Naive thymus-derived CD4-positive, alpha-beta T cell (primary cell): Measurements from ENCODE around the gene ANKRD44. TPM values are rescaled to one million over a fixed set of nuclear protein-coding genes. Genes with fewer than 3 reads are reported as not detected.

ENCODE experiments used
- ATAC-seq: fragments of 150-1000 bp; cut with Tn5 transposase; 2 replicates; pipeline ENCODE4 v1.10.0; 2021; ENCODE audit warnings: mild to moderate bottlenecking, moderate library complexity
- CTCF ChIA-PET: fragments of 350-600 bp; sonication (Branson Sonifier 250); formaldehyde crosslinking; loops from one replicate; lab custom pipeline; 2021; ENCODE audit warnings: antibody characterized with exemption; lab: Charles Lee
- POLR2A ChIA-PET: fragments of 350-600 bp; sonication (Branson Sonifier 250); formaldehyde crosslinking; loops from one replicate; lab custom pipeline; 2021; ENCODE audit warnings: antibody characterized with exemption, inconsistent platforms; lab: Charles Lee
- DNase-seq, 9 donors: peaks; one replicate each; pipeline versions ENCODE4 v3.0.0 to v3.0.0-alpha.2; 2020 to 2022; ENCODE audit warnings: mixed read lengths in 1 of 9
- H3K27ac ChIP-seq: one replicate; pipeline ENCODE4 v1.7.0; 2013; ENCODE audit warnings: mild to moderate bottlenecking, low read depth, low read length, moderate library complexity
- H3K27me3 ChIP-seq, 2 donors: one replicate each; pipeline ENCODE4 v1.7.0; 2013; ENCODE audit warnings: low read length in 2 of 2, mild to moderate bottlenecking in 2 of 2, moderate library complexity in 2 of 2; ENCODE audit not compliant: control insufficient read depth in 2 of 2, insufficient read depth in 2 of 2
- H3K36me3 ChIP-seq, 3 experiments: 1 replicate in 2 of 3; 2 replicates in 1 of 3; pipeline ENCODE4 v1.7.0; 2013; ENCODE audit warnings: low read length in 3 of 3, mild to moderate bottlenecking in 3 of 3, moderate library complexity in 1 of 3; ENCODE audit not compliant: insufficient read depth in 3 of 3, control insufficient read depth in 2 of 3
- H3K4me1 ChIP-seq, 2 donors: one replicate each; pipeline ENCODE4 v1.7.0; 2013; ENCODE audit warnings: low read length in 2 of 2, mild to moderate bottlenecking in 2 of 2, moderate library complexity in 1 of 2; ENCODE audit not compliant: control insufficient read depth in 2 of 2, insufficient read depth in 2 of 2
- H3K4me3 ChIP-seq: 2 replicates; pipeline ENCODE4 v1.7.0; 2013; ENCODE audit warnings: mild to moderate bottlenecking, low read length
- H3K9me3 ChIP-seq, 3 experiments: 1 replicate in 2 of 3; 2 replicates in 1 of 3; pipeline ENCODE4 v1.7.0; 2013; ENCODE audit warnings: low read length in 3 of 3; ENCODE audit not compliant: control insufficient read depth in 2 of 3
- H3K27ac Mint-ChIP-seq, 9 donors: one replicate each; pipeline ENCODE4 v1.8.0; 2020 to 2022; ENCODE audit warnings: mixed read lengths in 9 of 9, mild to moderate bottlenecking in 8 of 9, moderate library complexity in 5 of 9, inconsistent platforms in 2 of 9
- H3K27me3 Mint-ChIP-seq, 5 donors: one replicate each; pipeline ENCODE4 v1.8.0; 2021 to 2022; ENCODE audit warnings: mixed read lengths in 5 of 5, mild to moderate bottlenecking in 1 of 5
- H3K36me3 Mint-ChIP-seq, 5 donors: one replicate each; pipeline ENCODE4 v1.8.0; 2020 to 2022; ENCODE audit warnings: mixed read lengths in 5 of 5, mild to moderate bottlenecking in 3 of 5, inconsistent platforms in 1 of 5
- H3K4me1 Mint-ChIP-seq, 7 donors: one replicate each; pipeline ENCODE4 v1.8.0; 2020 to 2022; ENCODE audit warnings: mixed read lengths in 7 of 7, mild to moderate bottlenecking in 3 of 7, inconsistent platforms in 1 of 7
- H3K4me3 Mint-ChIP-seq, 10 donors: one replicate each; pipeline ENCODE4 v1.8.0; 2020 to 2022; ENCODE audit warnings: mild to moderate bottlenecking in 10 of 10, mixed read lengths in 10 of 10, moderate library complexity in 6 of 10, inconsistent platforms in 2 of 10
- H3K9me3 Mint-ChIP-seq, 11 donors: one replicate each; pipeline ENCODE4 v1.8.0; 2020 to 2022; ENCODE audit warnings: mixed read lengths in 11 of 11, mild to moderate bottlenecking in 4 of 11, inconsistent platforms in 1 of 11, moderate library complexity in 1 of 11
- intact Hi-C, 2 donors: fragments of 100-400 bp; cut with micrococcal nuclease; formaldehyde crosslinking; loops; one replicate each; pipeline ENCODE4 v1.15.1; 2023
- polyA plus RNA-seq, 2 donors: library from polyadenylated mRNA; unstranded; fragments of 300-500 nt; fragmentation: Illumina TruSeq; gene quantifications; one replicate each; pipeline ENCODE4 v1.2.3, GENCODE V29; 2021
- total RNA-seq, 6 experiments: library from RNA in 5 of 6; stranded (reverse) in 5 of 6; gene quantifications; 1 replicate in 5 of 6; 2 replicates in 1 of 6; pipeline ENCODE4 v1.2.3 and lab custom pipeline; 2021 to 2026

ANKRD44 gene
- total and polyA plus RNA-seq, 7 experiments from 2014 or later, result 88.6 to 296 (median 235) TPM

- no peak overlapping the region for H3K27ac ChIP-seq
- intact Hi-C loops, result no loop called here
- Mint-ChIP-seq H3K36me3 (peaks cover 31 to 86% (median 77%) of the 10 kb centered on the region in 5 donors), H3K27me3 (no peaks in the 10 kb centered on the region), H3K4me1 (peaks cover 12 to 77% (median 57%) of the 10 kb centered on the region in 7 donors), H3K27ac (no peak overlapping the region), H3K4me3 (no peak overlapping the region), H3K9me3 (peaks cover 0 to 7% (median 0%) of the 10 kb centered on the region in 11 donors)
- CTCF ChIA-PET, result interaction anchor here (1.0 kb wide), 2 partner anchors 39 to 236 kb away, joined by 3 read pairs; no protein-coding TSS in a partner anchor
- DNase-seq (no peak), ATAC-seq (no peak)
- H3K4me1 ChIP-seq, result peaks cover 0 to 6% of the 10 kb centered on the region in 2 donors
- no peak overlapping the region for H3K4me3 ChIP-seq
- H3K9me3 ChIP-seq, result no peaks in the 10 kb centered on the region
- H3K27me3 ChIP-seq, result no peaks in the 10 kb centered on the region
- POLR2A ChIA-PET, result no interaction called here
- H3K36me3 ChIP-seq, result peaks cover 16 to 70% (median 18%) of the 10 kb centered on the region in 3 experiments
These were observed 235.3 kb downstream of the ANKRD44 start for GRCh38 chr2:197075281-197075680.

DNA sequence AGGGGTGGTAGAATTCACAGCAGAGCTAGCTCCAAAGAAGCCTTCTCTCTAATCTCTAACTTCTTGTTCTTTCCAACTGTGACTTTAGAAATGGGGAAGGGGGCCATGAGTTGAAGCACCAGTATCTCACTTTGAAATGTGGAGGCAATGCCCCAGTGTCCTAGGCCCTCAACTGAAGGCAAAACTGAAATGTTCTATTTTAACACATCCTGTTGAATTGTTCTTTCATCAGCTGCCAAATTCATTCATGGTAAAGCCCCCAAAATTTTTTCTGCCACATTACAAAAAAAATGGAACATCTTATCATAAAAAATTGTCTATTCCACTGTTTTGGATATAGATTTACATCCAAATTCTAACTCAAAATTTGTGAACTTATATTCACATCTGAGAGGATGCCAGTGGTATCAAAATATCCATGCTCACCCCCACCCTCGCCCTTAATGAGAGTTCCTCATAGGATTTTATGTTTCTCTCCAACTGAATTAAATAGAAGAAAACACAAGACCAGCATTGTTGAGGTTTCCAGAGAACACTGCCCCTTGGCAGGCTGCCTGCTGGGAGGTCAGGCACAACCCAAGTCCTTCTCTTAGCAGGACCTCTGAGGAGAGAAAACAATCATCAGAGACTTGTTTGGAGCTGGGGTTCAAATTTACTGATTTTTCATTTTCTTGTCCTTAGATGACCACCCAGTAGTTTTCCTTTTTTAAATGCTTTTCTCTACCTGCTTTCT, 236.7 kb downstream of the ANKRD44 start:
- no peak overlapping the region for H3K27ac ChIP-seq
- Mint-ChIP-seq H3K4me3 (peak overlapping the region in 3 of 10 donors; percentile 13 to 33 (median 23)), H3K9me3 (peaks cover 0 to 15% (median 2%) of the 10 kb centered on the region in 11 donors), H3K27me3 (no peaks in the 10 kb centered on the region), H3K27ac (peak overlapping the region; percentile 30 to 87 (median 77)), H3K36me3 (peaks cover 29 to 89% (median 81%) of the 10 kb centered on the region in 5 donors), H3K4me1 (peaks cover 12 to 79% (median 68%) of the 10 kb centered on the region in 7 donors)
- H3K36me3 ChIP-seq, result peaks cover 14 to 56% (median 18%) of the 10 kb centered on the region in 3 experiments
- ChIA-PET POLR2A (no interaction called here), CTCF (interaction anchor here (0.6 kb wide), 1 partner anchor 287 kb away, joined by 3 read pairs; no protein-coding TSS in a partner anchor)
- peak in 2 of 9 donors; percentile 9 to 21 for DNase-seq
- peaks cover 0 to 6% of the 10 kb centered on the region in 2 donors for H3K4me1 ChIP-seq
- H3K4me3 ChIP-seq, result no peak overlapping the region
- no peak for ATAC-seq
- H3K9me3 ChIP-seq, result no peaks in the 10 kb centered on the region
- H3K27me3 ChIP-seq, result no peaks in the 10 kb centered on the region
- intact Hi-C loops, result no loop called here

GRCh38 chr2:197073270-197073669, 237.3 kb downstream of the ANKRD44 start:
- ATAC-seq, result no peak
- H3K4me3 ChIP-seq, result no peak overlapping the region
- H3K4me1 ChIP-seq, result peaks cover 0 to 6% of the 10 kb centered on the region in 2 donors
- ChIA-PET POLR2A (interaction anchor here (0.9 kb wide), 1 partner anchor 12 kb away, joined by 4 read pairs; no protein-coding TSS in a partner anchor), CTCF (no interaction called here)
- H3K27me3 ChIP-seq, result no peaks in the 10 kb centered on the region
- DNase-seq, result no peak
- H3K27ac Mint-ChIP-seq, result peak overlapping the region in 8 of 9 donors; percentile 30 to 87 (median 80)
- H3K27ac ChIP-seq, result no peak overlapping the region
- peak overlapping the region in 1 of 10 donors; percentile 19 for H3K4me3 Mint-ChIP-seq
- H3K36me3 Mint-ChIP-seq, result peaks cover 25 to 89% (median 81%) of the 10 kb centered on the region in 5 donors
- no peaks in the 10 kb centered on the region for H3K9me3 ChIP-seq
- no peaks in the 10 kb centered on the region for H3K27me3 Mint-ChIP-seq
- peaks cover 12 to 82% (median 68%) of the 10 kb centered on the region in 7 donors for H3K4me1 Mint-ChIP-seq
- H3K9me3 Mint-ChIP-seq, result peaks cover 0 to 17% (median 2%) of the 10 kb centered on the region in 11 donors
- H3K36me3 ChIP-seq, result peaks cover 8 to 50% (median 15%) of the 10 kb centered on the region in 3 experiments
- intact Hi-C loops, result no loop called here

DNA sequence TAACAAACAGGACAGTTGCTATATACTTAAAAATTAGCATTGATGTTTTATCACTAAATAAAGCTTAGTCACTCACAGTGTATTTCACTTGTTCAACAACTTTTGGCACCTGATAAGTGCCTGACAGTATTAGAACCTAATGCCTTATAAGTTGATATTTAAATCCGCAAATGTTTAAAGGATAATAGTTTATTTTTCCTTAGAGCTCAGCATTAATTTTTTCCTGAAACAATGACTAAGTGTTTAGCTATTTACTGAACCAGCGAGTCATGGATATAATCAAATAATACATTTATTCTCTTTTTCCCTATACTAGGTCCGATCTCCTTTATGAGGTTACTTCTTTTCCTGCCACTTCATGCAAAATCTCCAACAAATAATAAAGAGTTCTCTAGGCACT, 238.0 kb downstream of the ANKRD44 start:
- ATAC-seq, result no peak
- Histone ChIP-seq H3K9me3 (no peaks in the 10 kb centered on the region), H3K4me3 (no peak overlapping the region), H3K36me3 (peaks cover 7 to 43% (median 10%) of the 10 kb centered on the region in 3 experiments), H3K4me1 (peaks cover 0 to 6% of the 10 kb centered on the region in 2 donors), H3K27me3 (no peaks in the 10 kb centered on the region), H3K27ac (no peak overlapping the region)
- CTCF ChIA-PET, result interaction anchor here (0.8 kb wide), 1 partner anchor 10 kb away, joined by 4 read pairs; no protein-coding TSS in a partner anchor
- peak overlapping the region in 1 of 10 donors; percentile 19 for H3K4me3 Mint-ChIP-seq
- no peaks in the 10 kb centered on the region for H3K27me3 Mint-ChIP-seq
- intact Hi-C loops, result no loop called here
- peak overlapping the region in 8 of 9 donors; percentile 3 to 82 (median 63) for H3K27ac Mint-ChIP-seq
- peaks cover 0 to 17% (median 2%) of the 10 kb centered on the region in 11 donors for H3K9me3 Mint-ChIP-seq
- peaks cover 22 to 81% (median 76%) of the 10 kb centered on the region in 5 donors for H3K36me3 Mint-ChIP-seq
- peaks cover 12 to 81% (median 68%) of the 10 kb centered on the region in 7 donors for H3K4me1 Mint-ChIP-seq
- POLR2A ChIA-PET, result interaction anchor here (0.6 to 1.2 kb wide), 4 partner anchors 11 to 412 kb away, joined by 3 to 4 read pairs (median 4); partner anchors contain the start of gene SF3B1
- DNase-seq, result no peak

GRCh38 chr2:197071790-197072436, 238.7 kb downstream of the ANKRD44 start:
- no peak overlapping the region for H3K4me3 ChIP-seq
- H3K27me3 Mint-ChIP-seq, result no peaks in the 10 kb centered on the region
- peaks cover 13 to 78% (median 69%) of the 10 kb centered on the region in 7 donors for H3K4me1 Mint-ChIP-seq
- peak overlapping the region; percentile 18 to 87 (median 54) for H3K27ac Mint-ChIP-seq
- no peak for DNase-seq
- intact Hi-C loops, result loop anchor here in 1 of 2 donors (2.0 kb wide), 1 partner anchor 15 kb away; no protein-coding TSS in a partner anchor
- peak overlapping the region in 2 of 10 donors; percentile 2 to 14 for H3K4me3 Mint-ChIP-seq
- POLR2A ChIA-PET, result interaction anchor here (0.7 to 1.2 kb wide), 3 partner anchors 11 to 363 kb away, joined by 3 to 4 read pairs (median 4); partner anchors contain the start of gene SF3B1
- H3K36me3 ChIP-seq, result peaks cover under 1 to 37% (median 6%) of the 10 kb centered on the region in 3 experiments
- no peak for ATAC-seq
- H3K9me3 Mint-ChIP-seq, result peaks cover 0 to 17% (median 2%) of the 10 kb centered on the region in 11 donors
- CTCF ChIA-PET, result interaction anchor here (0.8 kb wide), 1 partner anchor 10 kb away, joined by 4 read pairs; no protein-coding TSS in a partner anchor
- no peaks in the 10 kb centered on the region for H3K27me3 ChIP-seq
- peaks cover 16 to 79% (median 70%) of the 10 kb centered on the region in 5 donors for H3K36me3 Mint-ChIP-seq
- H3K4me1 ChIP-seq, result peaks cover 0 to 6% of the 10 kb centered on the region in 2 donors
- H3K9me3 ChIP-seq, result no peaks in the 10 kb centered on the region
- H3K27ac ChIP-seq, result no peak overlapping the region

DNA sequence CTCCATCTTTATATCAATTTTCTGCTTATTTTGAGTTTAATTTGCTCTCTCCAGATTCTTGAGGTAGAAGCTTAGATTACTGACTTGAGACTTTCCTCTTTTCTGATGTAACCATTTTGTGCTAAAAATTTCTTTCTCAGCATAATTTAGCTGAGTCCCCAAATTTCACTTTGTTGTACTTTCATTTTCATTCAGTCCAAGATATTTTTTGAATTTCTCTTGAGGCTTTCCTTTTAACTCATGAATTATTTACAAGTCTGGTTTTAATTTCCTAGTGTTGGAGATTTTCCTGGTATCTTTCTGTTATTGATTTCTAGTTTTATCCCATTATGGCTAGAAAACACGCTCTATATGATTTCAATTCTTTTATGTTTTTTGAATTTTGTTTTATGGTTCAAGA, 239.4 kb downstream of the ANKRD44 start:
- Histone ChIP-seq H3K4me1 (peaks cover 0 to 6% of the 10 kb centered on the region in 2 donors), H3K4me3 (no peak overlapping the region), H3K9me3 (no peaks in the 10 kb centered on the region), H3K27me3 (no peaks in the 10 kb centered on the region), H3K36me3 (peaks cover 0 to 30% (median under 1%) of the 10 kb centered on the region in 3 experiments), H3K27ac (no peak overlapping the region)
- intact Hi-C loops, result loop anchor here in 1 of 2 donors (2.0 kb wide), 1 partner anchor 14 kb away; no protein-coding TSS in a partner anchor
- ChIA-PET CTCF (interaction anchor here (0.7 to 0.8 kb wide), 2 partner anchors 9 to 66 kb away, joined by 3 read pairs; no protein-coding TSS in a partner anchor), POLR2A (interaction anchor here (0.7 to 0.8 kb wide), 2 partner anchors 10 to 357 kb away, joined by 3 to 4 read pairs; no protein-coding TSS in a partner anchor)
- ATAC-seq (no peak), DNase-seq (no peak)
- peaks cover 0 to 17% (median 2%) of the 10 kb centered on the region in 11 donors for H3K9me3 Mint-ChIP-seq
- no peaks in the 10 kb centered on the region for H3K27me3 Mint-ChIP-seq
- H3K27ac Mint-ChIP-seq, result peak overlapping the region; percentile 12 to 87 (median 54)
- H3K4me1 Mint-ChIP-seq, result peaks cover 10 to 80% (median 74%) of the 10 kb centered on the region in 7 donors
- H3K36me3 Mint-ChIP-seq, result peaks cover 12 to 79% (median 68%) of the 10 kb centered on the region in 5 donors
- peak overlapping the region in 3 of 10 donors; percentile 2 to 14 (median 8) for H3K4me3 Mint-ChIP-seq
